K562 (cell line): ENCODE results near the gene SGMS1. TPM values are rescaled to one million over a fixed set of nuclear protein-coding genes. Genes with fewer than 3 reads are reported as not detected.

Experiments
- ATAC-seq: fragments of 200-7000 bp; cut with Tn5 transposase; 3 replicates; pipeline ENCODE4 v1.9.1; 2020; ENCODE audit warnings: moderate library complexity
- BruUV-seq: library from RNA; stranded (reverse); fragments of 400-500 nt; replicated peaks from 2 replicates; lab custom pipeline; 2021; lab: Mats Ljungman, UMichigan
- CTCF ChIA-PET: fragments of 300-600 bp; formaldehyde crosslinking; extraction: SDS; loops from one replicate; lab custom pipeline; 2021; ENCODE audit warnings: low intra/inter-chr PET ratio; lab: Yijun Ruan, JAX
- POLR2A ChIA-PET: fragments of 300-600, 350-650 bp; sonication (Branson Sonifier 250); formaldehyde crosslinking; extraction: SDS; loops from one replicate; lab custom pipeline; 2021; ENCODE audit warnings: antibody characterized with exemption, inconsistent platforms; lab: Yijun Ruan, JAX
- DNase-seq, 4 experiments: peaks; one replicate each; pipeline versions ENCODE4 v3.0.0 to v3.0.0-alpha.2; 2011 to 2018; ENCODE audit warnings: low spot score in 3 of 4, mixed read lengths in 3 of 4; ENCODE audit errors: extremely low read depth in 1 of 4
- FAIRE-seq: peaks from 2 replicates; lab custom pipeline; 2011; peaks lifted over from hg19 to GRCh38; lab: Jason Lieb, UNC
- H2AFZ ChIP-seq: 2 replicates; pipeline ENCODE4 v1.6.0; 2011; ENCODE audit warnings: low read depth, low read length, control low read depth, inconsistent platforms
- H3K27ac ChIP-seq: fragments of 200-600 bp; 3 replicates; pipeline ENCODE4 v1.8.0; 2011; ENCODE audit warnings: low read depth, mild to moderate bottlenecking, control low read depth, inconsistent platforms, low read length, moderate library complexity, mixed read lengths; ENCODE audit errors: extremely low read depth
- H3K27me3 ChIP-seq, 2 experiments: fragments of 300-600 bp in 1 of 2; 2 replicates in 1 of 2; 3 replicates in 1 of 2; pipeline versions ENCODE4 v1.6.0 to v1.8.0; 2011; ENCODE audit warnings: inconsistent platforms in 2 of 2, low read length in 2 of 2, mild to moderate bottlenecking in 1 of 2, mixed read lengths in 1 of 2, moderate library complexity in 1 of 2; ENCODE audit not compliant: control insufficient read depth in 2 of 2, insufficient read depth in 2 of 2
- H3K36me3 ChIP-seq: fragments of 300-600 bp; 3 replicates; pipeline ENCODE4 v1.8.0; 2011; ENCODE audit warnings: mild to moderate bottlenecking, low read length, inconsistent platforms; ENCODE audit not compliant: control insufficient read depth, insufficient read depth
- H3K4me1 ChIP-seq, 2 experiments: fragments of 200-600 bp in 1 of 2; replicated peaks in 1 of 2; 2 replicates in 1 of 2; 3 replicates in 1 of 2; pipeline versions ENCODE4 v1.5.1 to v1.8.0; 2011; ENCODE audit warnings: inconsistent platforms in 2 of 2, low read length in 2 of 2, mild to moderate bottlenecking in 1 of 2, mixed read lengths in 1 of 2, moderate library complexity in 1 of 2; ENCODE audit not compliant: control insufficient read depth in 2 of 2, insufficient read depth in 2 of 2
- H3K4me2 ChIP-seq: 2 replicates; pipeline ENCODE4 v1.6.1; 2011; ENCODE audit warnings: low read length, control low read depth, inconsistent platforms, mixed read lengths; ENCODE audit not compliant: insufficient read depth
- H3K4me3 ChIP-seq: fragments of 200-600 bp; sonication (generic), shearing (Covaris generic); 2 replicates; pipeline ENCODE4 v1.5.1; 2016; ENCODE audit warnings: control low read depth, inconsistent platforms
- H3K79me2 ChIP-seq: fragments of 200-600 bp; 3 replicates; pipeline ENCODE4 v1.8.0; 2011; ENCODE audit warnings: low read length, inconsistent platforms; ENCODE audit not compliant: control insufficient read depth, insufficient read depth
- H3K9ac ChIP-seq, 2 experiments: 2 replicates each; pipeline versions ENCODE4 v1.6.0 to v1.6.1; 2011; ENCODE audit warnings: low read depth in 2 of 2, low read length in 2 of 2, control low read depth in 1 of 2, inconsistent platforms in 1 of 2, mild to moderate bottlenecking in 1 of 2, mixed read lengths in 1 of 2; ENCODE audit not compliant: insufficient read depth in 1 of 2
- H3K9me1 ChIP-seq: one replicate; pipeline ENCODE4 v1.6.0; 2011; ENCODE audit warnings: inconsistent platforms, mild to moderate bottlenecking, low read length, moderate library complexity; ENCODE audit not compliant: control insufficient read depth, insufficient read depth
- H3K9me3 ChIP-seq: replicated peaks from 2 replicates; pipeline ENCODE4 v1.5.1; 2011; ENCODE audit warnings: low read depth, low read length, inconsistent platforms; ENCODE audit not compliant: control insufficient read depth, insufficient read depth
- H4K20me1 ChIP-seq: replicated peaks from 2 replicates; pipeline ENCODE4 v1.6.1; 2011; ENCODE audit warnings: low read length, inconsistent platforms, mixed read lengths; ENCODE audit not compliant: control insufficient read depth, insufficient read depth
- BCL6 ChIP-seq: fragments of 250-450 bp; sonication (Bioruptor Pico); IDR thresholded peaks from 2 replicates; pipeline ENCODE4 v1.4.0; 2020
- CTBP1 ChIP-seq: fragments of 450-650 bp; IDR thresholded peaks from 2 replicates; pipeline ENCODE4 v1.6.1; 2016; ENCODE audit warnings: borderline replicate concordance
- DIDO1 ChIP-seq: fragments of 450-650 bp; IDR thresholded peaks from 2 replicates; pipeline ENCODE4 v1.6.1; 2016; ENCODE audit warnings: low read depth, missing biosample characterization, missing genetic modification characterization
- DPF2 ChIP-seq: fragments of 450-650 bp; IDR thresholded peaks from 2 replicates; pipeline ENCODE4 v1.6.1; 2016
- ESRRB ChIP-seq: fragments of 250-450 bp; sonication (Bioruptor Pico); IDR thresholded peaks from 2 replicates; pipeline ENCODE4 v1.5.0; 2020; ENCODE audit warnings: mild to moderate bottlenecking, moderate library complexity, borderline replicate concordance
- MAFG ChIP-seq: fragments of 450-650 bp; conservative IDR thresholded peaks from 2 replicates; pipeline ENCODE4 v1.6.1; 2016; ENCODE audit warnings: missing genetic modification characterization, missing compliant biosample characterization
- NR0B1 ChIP-seq: fragments of 450-650 bp; IDR thresholded peaks from one replicate; pipeline ENCODE4 v1.6.1; 2018; ENCODE audit warnings: mild to moderate bottlenecking, moderate library complexity; ENCODE audit not compliant: partially characterized antibody
- REST ChIP-seq, 2 experiments: fragments of 450-650 bp; formaldehyde crosslinking in 1 of 2; IDR thresholded peaks; 2 replicates each; pipeline versions ENCODE4 v1.4.0 to v1.6.1; 2014 to 2020; ENCODE audit warnings: mild to moderate bottlenecking in 2 of 2, borderline replicate concordance in 1 of 2, low read depth in 1 of 2
- TBP ChIP-seq: optimal IDR thresholded peaks from 2 replicates; pipeline ENCODE3; 2011; ENCODE audit warnings: low read depth, low read length, improper control_type of control experiment
- TEAD1 ChIP-seq, 2 experiments: fragments of 450-650 bp in 1 of 2; sonication (generic) in 1 of 2; formaldehyde crosslinking; IDR thresholded peaks; 2 replicates each; pipeline versions ENCODE4 v1.4.0 to v1.8.0; 2020 to 2022; ENCODE audit warnings: mild to moderate bottlenecking in 2 of 2, missing genetic modification reagents in 1 of 2
- ZBTB2 ChIP-seq: fragments of 450-650 bp; IDR thresholded peaks from 2 replicates; pipeline ENCODE4 v1.6.1; 2016; ENCODE audit warnings: antibody characterized with exemption
- WGBS: fragments of 100-300 bp; shearing (Covaris generic); methylation state at CpG from one replicate; pipeline ENCODE4 v1.1.6; 2016; ENCODE audit warnings: low coverage, mixed read lengths; ENCODE audit not compliant: insufficient coverage; ENCODE audit errors: missing lambda C conversion rate; 5-methylcytosine and 5-hydroxymethylcytosine counted together
- in situ Hi-C: fragments of 300-500 bp; cut with MboI; formaldehyde crosslinking; loops from 4 replicates; pipeline ENCODE4 v1.15.0; 2018; ENCODE audit warnings: inconsistent platforms, mixed read lengths
- intact Hi-C: fragments of 100-400 bp; cut with micrococcal nuclease; formaldehyde crosslinking; loops from 2 replicates; pipeline ENCODE4 v1.14.2; 2022
- polyA plus RNA-seq, 8 experiments: library from polyadenylated mRNA; depleted of rRNA in 4 of 8; stranded (reverse) in 5 of 8; unstranded in 3 of 8; fragments of >200 nt; fragmentation: Nextera tagmentation in 2 of 8; fragmentation: Illumina TruSeq in 1 of 8; extraction: Ambion mirVana in 2 of 8; extraction: Trizol in 1 of 8; gene quantifications; 2 replicates each; pipeline versions ENCODE4 v1.2.1 to v1.2.3, GENCODE V29; 2011 to 2014; ENCODE audit warnings: inconsistent platforms in 1 of 8, missing spikeins in 1 of 8
- total RNA-seq, 7 experiments: library from RNA; depleted of rRNA in 6 of 7; stranded (reverse); fragments of >200 nt in 6 of 7; fragmentation: Illumina TruSeq in 2 of 7; extraction: Trizol in 2 of 7; gene quantifications; 2 replicates each; pipeline versions ENCODE4 v1.2.1 to v1.2.3, GENCODE V29; 2011 to 2021; ENCODE audit warnings: low replicate concordance in 1 of 7

The SGMS1 gene
- total and polyA plus RNA-seq, 9 of the 15 experiments (the other 6 are each of a cell fraction or from before 2014, with no cell fraction given), result 22.6 to 232 (median 82.2) TPM

- Histone ChIP-seq H3K36me3 (peaks cover 47% of the 10 kb centered on the region), H3K9me1 (no peaks in the 10 kb centered on the region), H3K4me3 (no peak overlapping the region), H4K20me1 (peaks cover 7% of the 10 kb centered on the region; the same call in 1 of the 2 replicates), H3K4me1 (peaks cover 4 to 28% of the 10 kb centered on the region in 2 experiments; a peak in 4 of 5 replicates), H3K27ac (no peak overlapping the region), H3K79me2 (peaks cover 91% of the 10 kb centered on the region), H3K4me2 (no peak overlapping the region), H3K9ac (no peak overlapping the region), H2AFZ (0 out of 2 replicates have a peak overlapping the region, but pooled peaks have one; percentile 21), H3K9me3 (no peaks in the 10 kb centered on the region; the same call in 1 of the 2 replicates), H3K27me3 (no peaks in the 10 kb centered on the region)
- FAIRE-seq, result peak; percentile 54
- intact Hi-C loops, result loop anchor here (2.0 kb wide), 1 partner anchor 53 kb away; no protein-coding TSS in a partner anchor
- peak; percentile 51 to 69 (median 58) for DNase-seq
- BruUV-seq, result no TSS peak
- 18% methylated on average over 1 of the region's 1 CpG for WGBS
- peak; percentile 75 for ATAC-seq
- in situ Hi-C loops, result loop anchor here (10.0 kb wide), 1 partner anchor 233 kb away; no protein-coding TSS in a partner anchor
- ChIA-PET POLR2A (interaction anchor here (0.7 to 1.7 kb wide), 4 partner anchors 15 to 93 kb away, joined by 3 to 4 read pairs (median 3); no protein-coding TSS in a partner anchor), CTCF (interaction anchor here (1.5 kb wide), 1 partner anchor 54 kb away, joined by 5 read pairs; no protein-coding TSS in a partner anchor)
- TF ChIP-seq BCL6, result no peak
- TF ChIP-seq REST (IDR thresholded peaks at IDR 0.05; ENCODE audit: borderline replicate concordance), result peak; percentile 53; the same call in 1 of the 2 replicates
- no peak for TF ChIP-seq REST (CRISPR knock-in tag; IDR thresholded peaks at IDR 0.05; ENCODE audit: low read depth)
- no peak for TF ChIP-seq DIDO1 (tag)
- no peak for TF ChIP-seq TBP
- TF ChIP-seq DPF2, result no peak
- TF ChIP-seq ESRRB (CRISPR knock-in tag), result no peak
- TF ChIP-seq MAFG, result no peak
- peak; percentile 47; the same call in 1 of the 2 replicates for TF ChIP-seq CTBP1
- no peak for TF ChIP-seq NR0B1
- 0 out of 4 replicates have a peak, but pooled peaks of 1 of the 2 experiments have one; percentile 36 for TF ChIP-seq TEAD1 (CRISPR knock-in tag; IDR thresholded peaks at IDR 0.05)
- TF ChIP-seq ZBTB2, result no peak
These were observed 256.0 kb downstream of the SGMS1 start for GRCh38 chr10:50367732-50368131.
